Measurements from ENCODE around the gene ERBB3. TPM values are rescaled to one million over a fixed set of nuclear protein-coding genes. Genes with fewer than 3 reads are reported as not detected.
A peak's percentile ranks its signal among the peaks of the same experiment; 100 is the strongest.

Gene ERBB3
- total RNA-seq, 1 experiment from 2014 or later = 114 TPM

DNA sequence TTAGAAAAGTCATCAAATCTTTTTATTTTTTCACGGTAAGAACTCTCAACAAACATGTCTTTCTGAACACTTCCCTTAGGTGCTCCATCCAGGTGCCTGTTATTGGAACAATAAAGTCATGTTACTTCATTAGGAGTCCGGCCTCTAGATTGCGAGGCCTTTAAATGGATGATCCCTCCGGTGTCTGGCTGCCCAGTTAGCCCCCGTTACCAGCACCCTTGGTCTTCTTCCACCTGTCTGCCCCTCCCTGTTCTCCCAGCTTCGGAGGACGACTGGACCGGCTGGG is 23.8 kb downstream of the ERBB3 start:
- no peak for DNase-seq (ENCODE audit: low read depth, low spot score)
- in situ Hi-C loops (cut with HindIII; ENCODE audit: low pct_unique_long_range_greater_than_20kb, low sequenced_read_pairs) = no loop called here

DNA sequence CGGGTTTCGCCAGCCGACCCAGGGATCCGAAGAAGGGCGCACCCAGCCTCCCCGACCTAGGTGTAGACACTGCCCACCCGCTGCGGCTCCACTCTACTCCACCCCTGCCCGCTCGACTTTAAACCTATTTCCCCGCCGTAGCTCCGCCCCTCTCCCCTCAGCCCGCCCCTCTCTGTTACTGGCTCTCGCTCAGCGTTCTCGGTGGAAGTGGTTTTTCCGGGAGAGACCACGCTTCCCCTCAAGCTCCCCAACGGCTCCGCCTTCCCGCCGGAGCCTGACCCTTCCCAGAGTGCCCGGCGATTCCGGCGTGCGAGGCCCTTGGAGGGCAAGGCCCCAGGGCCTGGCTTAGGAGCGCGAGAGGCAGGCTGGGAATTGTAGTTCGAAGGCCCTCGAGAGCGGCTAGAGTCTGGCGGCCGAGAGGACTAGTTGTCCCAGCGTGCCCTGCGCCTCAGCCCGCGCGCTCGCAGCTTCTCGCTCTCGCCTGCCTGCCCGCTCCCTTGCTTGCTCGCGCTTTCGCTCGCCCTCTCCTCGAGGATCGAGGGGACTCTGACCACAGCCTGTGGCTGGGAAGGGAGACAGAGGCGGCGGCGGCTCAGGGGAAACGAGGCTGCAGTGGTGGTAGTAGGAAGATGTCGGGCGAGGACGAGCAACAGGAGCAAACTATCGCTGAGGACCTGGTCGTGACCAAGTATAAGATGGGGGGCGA is 24.3 kb downstream of the ERBB3 start, which contains the start of gene PA2G4:
TSS of gene PA2G4 (plus strand) at position 451 of the 706 bp plus-strand sequence. CDS start at position 630, 179 bp downstream.
- in situ Hi-C loops (cut with HindIII; ENCODE audit: low pct_unique_long_range_greater_than_20kb, low sequenced_read_pairs) = no loop called here
- peak; percentile 99 for DNase-seq (ENCODE audit: low read depth, low spot score)

DNA sequence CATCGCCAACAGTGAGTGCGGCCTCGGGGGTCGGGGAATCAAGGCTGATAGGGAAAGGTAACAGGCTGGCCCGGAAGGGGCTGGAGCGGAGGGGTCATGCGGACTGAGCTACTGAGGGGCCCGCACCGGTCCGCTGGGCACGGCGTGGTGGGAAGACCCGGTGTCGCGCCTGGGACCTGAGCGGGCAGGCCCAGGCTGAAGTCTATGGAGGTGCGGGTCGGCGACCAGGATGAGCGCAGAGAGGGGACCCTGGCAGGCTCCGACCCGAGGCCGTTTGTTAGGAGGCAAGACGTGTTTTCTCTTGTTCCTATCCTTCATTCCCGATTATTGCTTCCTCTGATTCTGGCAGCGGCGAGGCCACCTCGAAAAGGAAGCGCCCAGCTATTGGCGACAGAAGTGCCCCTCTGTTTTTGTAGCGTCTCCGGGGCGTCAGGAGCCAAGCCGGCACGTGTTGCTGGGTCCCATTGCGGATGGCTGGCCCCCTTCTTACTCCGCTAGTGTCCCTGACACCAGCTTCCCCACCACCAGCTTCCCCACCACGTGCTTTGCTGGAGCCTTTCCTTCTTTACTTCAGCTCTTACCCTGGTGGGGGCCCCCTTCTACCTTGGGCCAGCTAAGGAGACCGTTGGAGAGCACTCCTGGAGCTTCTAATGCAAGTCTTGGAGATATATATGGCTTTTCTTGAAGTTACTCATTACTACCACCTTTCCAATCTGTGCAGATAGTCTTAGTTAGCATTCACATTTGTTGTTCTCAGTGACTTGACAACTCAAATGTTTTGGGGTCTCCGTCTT is 25.0 kb downstream of the ERBB3 start:
- in situ Hi-C loops (cut with HindIII; ENCODE audit: low pct_unique_long_range_greater_than_20kb, low sequenced_read_pairs) = no loop called here
- peak; percentile 40 for DNase-seq (ENCODE audit: low read depth, low spot score)

DNA sequence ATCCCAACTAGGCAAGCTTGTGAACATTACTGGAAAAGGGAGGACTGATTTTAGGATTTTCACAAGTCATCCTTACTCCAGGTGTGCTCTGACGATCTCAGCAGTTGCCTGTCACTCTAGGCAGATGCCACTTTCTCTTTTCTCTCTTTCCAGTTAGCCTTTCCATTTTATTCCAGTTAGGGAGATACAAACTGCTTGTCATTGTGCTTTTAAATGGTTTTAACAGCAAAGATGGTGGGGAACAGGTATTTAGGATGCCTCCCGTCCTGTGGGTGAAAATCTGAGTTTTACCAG is 25.6 kb downstream of the ERBB3 start:
- in situ Hi-C loops (cut with HindIII; ENCODE audit: low pct_unique_long_range_greater_than_20kb, low sequenced_read_pairs) = no loop called here
- DNase-seq (ENCODE audit: low read depth, low spot score) = no peak

DNA sequence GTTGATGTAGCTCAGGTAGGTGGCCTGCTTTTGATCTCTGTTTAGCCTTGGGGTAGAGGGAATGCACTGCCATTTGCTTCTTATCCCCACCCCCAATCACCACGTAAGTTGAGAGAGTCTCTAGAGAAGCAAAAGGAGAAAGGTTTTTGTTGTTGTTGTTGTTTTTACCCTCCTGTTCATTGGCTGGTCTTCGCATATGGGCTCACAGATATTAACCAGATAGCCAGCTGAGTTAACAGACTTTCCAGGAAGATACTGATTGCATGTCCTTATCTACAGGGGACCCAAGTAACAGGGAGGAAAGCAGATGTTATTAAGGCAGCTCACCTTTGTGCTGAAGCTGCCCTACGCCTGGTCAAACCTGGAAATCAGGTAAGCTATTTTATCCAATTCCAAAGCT is 27.3 kb downstream of the ERBB3 start:
- DNase-seq (ENCODE audit: low read depth, low spot score) = no peak
- in situ Hi-C loops (cut with HindIII; ENCODE audit: low pct_unique_long_range_greater_than_20kb, low sequenced_read_pairs) = no loop called here

DNA sequence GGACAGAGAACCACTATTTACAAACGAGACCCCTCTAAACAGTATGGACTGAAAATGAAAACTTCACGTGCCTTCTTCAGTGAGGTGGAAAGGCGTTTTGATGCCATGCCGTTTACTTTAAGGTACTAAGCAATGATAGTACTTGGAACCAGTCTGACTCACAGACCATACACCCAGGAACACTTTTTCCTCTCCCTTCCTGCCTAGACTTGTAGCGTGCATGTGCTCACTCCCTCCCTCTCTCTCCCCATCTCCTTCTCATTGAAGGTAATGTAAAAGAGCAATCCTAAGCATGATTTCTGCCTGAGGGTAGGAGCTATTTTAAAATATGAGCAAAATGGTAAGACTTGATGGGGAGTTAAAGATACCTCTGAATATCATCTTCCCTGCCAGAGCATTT is 30.6 kb downstream of the ERBB3 start:
- in situ Hi-C loops (cut with HindIII; ENCODE audit: low pct_unique_long_range_greater_than_20kb, low sequenced_read_pairs) = no loop called here
- DNase-seq (ENCODE audit: low read depth, low spot score) = no peak

DNA sequence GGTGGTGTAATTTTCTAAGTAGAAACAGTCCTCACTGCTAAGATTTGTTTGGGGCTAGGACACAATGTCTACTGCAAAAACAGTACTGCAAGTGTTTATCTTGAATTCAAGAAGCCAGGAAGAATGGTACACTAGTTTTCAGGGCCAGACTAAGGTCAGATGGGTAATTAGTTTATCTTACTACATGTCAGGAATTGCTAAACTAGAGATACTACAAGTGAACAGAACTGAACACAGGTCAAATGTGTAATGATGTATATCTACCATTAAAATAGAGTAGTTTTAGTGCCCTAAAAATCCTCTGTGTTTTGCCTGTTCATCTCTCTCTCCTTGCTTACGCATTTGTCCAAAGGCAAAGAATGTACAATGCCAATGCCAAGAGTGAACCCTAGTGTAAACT is 34.1 kb downstream of the ERBB3 start:
- DNase-seq (ENCODE audit: low read depth, low spot score) = no peak
- in situ Hi-C loops (cut with HindIII; ENCODE audit: low pct_unique_long_range_greater_than_20kb, low sequenced_read_pairs) = no loop called here

DNA sequence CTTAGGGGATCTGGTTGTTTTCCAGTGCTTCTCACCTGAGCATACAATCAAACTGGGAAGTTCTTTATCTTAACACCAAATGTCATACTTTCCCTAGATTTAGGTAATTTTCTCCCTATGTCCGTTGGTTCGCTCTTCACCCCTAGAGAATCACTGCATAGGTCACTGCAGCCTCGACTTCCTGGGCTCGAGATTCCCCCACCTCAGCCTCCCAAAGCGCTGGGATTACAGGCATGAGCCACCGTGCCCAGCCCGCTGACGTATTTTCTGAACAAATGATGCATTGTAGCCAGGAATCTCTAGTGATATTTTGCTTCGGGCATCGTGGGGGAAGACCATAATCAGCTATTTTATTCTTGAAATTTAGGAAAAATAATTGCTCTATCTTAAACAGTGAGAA is 35.4 kb downstream of the ERBB3 start:
- in situ Hi-C loops (cut with HindIII; ENCODE audit: low pct_unique_long_range_greater_than_20kb, low sequenced_read_pairs) = loop anchor here (5.0 kb wide), 1 partner anchor 77 kb away; no protein-coding TSS in a partner anchor
- DNase-seq (ENCODE audit: low read depth, low spot score) = peak; percentile 96

DNA sequence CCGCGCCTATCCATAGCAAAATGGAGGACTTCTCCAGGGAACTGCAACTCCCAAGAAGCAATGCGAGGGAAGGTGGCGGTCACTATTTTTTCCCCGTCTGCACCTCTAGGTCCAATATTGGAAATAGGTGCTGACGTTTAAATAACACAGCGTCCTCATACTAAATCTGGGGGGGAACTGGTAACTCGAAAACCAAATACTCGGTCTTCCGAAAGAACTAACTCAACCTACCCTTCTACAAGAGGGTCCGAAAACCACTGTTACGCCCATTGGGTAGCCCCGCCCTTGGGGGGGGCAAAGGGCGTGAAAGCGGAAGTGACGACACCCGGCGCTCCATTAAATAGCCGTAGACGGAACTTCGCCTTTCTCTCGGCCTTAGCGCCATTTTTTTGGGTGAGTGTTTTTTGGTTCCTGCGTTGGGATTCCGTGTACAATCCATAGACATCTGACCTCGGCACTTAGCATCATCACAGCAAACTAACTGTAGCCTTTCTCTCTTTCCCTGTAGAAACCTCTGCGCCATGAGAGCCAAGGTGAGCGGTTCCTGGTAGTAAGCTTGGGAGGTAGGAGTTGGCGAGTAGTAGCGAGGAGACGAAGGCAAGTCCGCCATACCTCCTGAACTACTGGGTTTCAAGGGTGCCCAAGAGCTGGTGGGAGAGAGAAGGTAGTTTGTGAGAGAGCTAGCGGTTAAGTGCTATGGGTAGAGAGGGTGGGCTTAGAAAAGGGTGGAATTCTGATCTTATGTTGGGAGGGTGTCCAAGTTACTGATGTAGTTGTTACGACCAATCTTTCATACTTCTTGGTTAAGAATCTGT is 36.5 kb downstream of the ERBB3 start, which contains the start of gene RPL41:
TSS of gene RPL41 (plus strand) at position 367 of the 815 bp plus-strand sequence.
- peak; percentile 95 for DNase-seq (ENCODE audit: low read depth, low spot score)
- in situ Hi-C loops (cut with HindIII; ENCODE audit: low pct_unique_long_range_greater_than_20kb, low sequenced_read_pairs) = loop anchor here (5.0 kb wide), 1 partner anchor 76 kb away; no protein-coding TSS in a partner anchor

DNA sequence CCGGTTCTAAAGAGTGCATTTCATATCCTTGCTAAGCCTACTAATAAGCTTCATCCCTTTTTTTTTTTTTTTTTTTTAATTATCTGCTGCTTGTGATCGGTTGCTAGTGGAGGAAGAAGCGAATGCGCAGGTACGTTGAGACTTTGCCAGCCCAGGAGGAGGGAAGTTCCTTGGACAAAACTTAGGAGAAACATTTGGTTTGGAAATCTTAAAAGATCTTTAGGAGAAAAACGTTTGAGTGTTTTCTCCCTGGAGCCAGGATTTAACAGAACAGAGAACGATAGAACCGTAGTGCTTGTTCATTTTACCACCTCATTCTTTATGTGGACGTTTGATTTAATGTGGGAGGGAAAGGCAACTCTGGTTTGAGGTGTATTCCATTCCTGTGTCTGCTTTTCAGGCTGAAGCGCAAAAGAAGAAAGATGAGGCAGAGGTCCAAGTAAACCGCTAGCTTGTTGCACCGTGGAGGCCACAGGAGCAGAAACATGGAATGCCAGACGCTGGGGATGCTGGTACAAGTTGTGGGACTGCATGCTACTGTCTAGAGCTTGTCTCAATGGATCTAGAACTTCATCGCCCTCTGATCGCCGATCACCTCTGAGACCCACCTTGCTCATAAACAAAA is 37.2 kb downstream of the ERBB3 start:
- in situ Hi-C loops (cut with HindIII; ENCODE audit: low pct_unique_long_range_greater_than_20kb, low sequenced_read_pairs) = loop anchor here (5.0 kb wide), 1 partner anchor 75 kb away; no protein-coding TSS in a partner anchor

DNA sequence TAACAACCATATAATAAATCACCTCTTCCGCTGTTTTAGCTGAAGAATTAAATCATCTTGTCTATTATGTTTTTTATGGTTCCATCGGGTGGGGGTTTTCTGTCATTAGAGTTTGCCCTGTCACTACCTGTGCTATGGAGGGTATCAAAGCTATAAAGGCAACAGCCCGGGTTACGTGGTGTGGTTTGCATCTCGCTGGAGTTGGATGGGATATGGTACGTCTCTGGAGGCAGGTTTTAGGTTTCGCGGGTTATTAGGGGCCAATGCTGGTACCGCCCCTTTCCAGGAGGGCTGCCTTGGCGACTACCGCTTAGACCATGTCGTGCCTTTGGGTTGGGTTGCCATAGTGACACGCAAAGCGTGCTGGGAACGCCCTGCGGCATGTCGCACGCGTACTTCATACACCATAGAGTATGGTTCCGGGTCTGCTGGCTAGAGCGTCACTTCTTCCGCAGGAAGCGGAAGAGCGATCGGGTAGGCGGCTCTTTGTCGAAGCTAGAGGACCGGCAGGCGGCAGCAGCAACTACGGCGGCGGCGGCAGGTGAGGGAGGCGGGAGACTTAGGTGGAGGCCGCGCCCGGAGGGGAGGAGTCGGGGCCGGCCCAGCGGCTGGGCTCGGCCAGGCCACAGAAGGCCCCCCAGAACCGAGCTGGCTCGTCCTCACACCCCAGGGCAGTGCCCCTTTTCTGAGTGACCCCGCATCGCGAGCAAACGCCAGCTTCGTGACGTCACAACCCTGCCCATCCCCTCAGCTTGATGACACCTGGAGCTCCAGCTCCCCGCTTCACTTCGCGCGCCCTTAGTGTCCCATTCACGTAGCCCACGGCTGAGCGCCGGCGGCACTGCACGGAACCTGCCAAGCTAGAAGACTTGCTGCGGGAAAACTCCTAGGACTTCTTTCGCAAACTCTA is 38.1 kb downstream of the ERBB3 start, which contains the start of gene ZC3H10:
TSS of gene ZC3H10 (plus strand) at position 489 of the 910 bp plus-strand sequence. CDS start 2,297 bp downstream, outside the sequence.
- in situ Hi-C loops (cut with HindIII; ENCODE audit: low pct_unique_long_range_greater_than_20kb, low sequenced_read_pairs) = loop anchor here (5.0 kb wide), 1 partner anchor 74 kb away; no protein-coding TSS in a partner anchor
- DNase-seq (ENCODE audit: low read depth, low spot score) = peak; percentile 99

More for the DNA sequence above, 37.2 kb downstream of the ERBB3 start:
- peak; percentile 21 for DNase-seq (ENCODE audit: low read depth, low spot score)

DNA sequence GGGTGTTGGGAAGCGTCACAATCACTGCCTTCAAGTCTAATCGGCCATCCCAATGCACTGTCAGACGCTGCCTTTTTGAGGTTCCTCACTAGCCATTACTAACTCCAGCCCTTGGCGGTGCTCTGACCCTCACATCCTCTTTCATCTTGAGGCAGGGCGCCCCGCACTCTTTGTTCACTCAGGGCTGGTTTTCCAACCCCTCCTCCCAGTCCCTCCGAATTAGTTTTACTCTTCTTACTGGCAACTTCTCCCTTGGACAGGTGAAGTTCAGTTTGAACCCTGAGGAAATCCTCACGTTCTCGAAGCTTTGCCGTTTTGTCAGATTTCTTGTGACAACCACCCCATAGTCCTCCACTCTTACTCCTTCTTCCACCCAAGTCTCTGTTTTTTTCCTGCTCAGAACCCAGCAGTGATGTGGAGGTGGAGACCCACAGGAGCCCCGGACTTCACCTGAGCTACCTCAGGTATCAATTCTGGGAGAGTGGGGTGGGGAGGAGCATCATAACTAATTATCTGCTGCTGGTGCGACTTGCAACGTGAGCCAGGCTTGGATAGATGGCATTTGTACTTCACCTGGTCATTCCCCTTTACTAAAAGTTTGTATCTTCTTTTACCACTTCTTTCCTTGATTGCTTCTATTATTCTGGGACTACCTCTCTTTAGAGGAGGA is 38.9 kb downstream of the ERBB3 start:
- no peak for DNase-seq (ENCODE audit: low read depth, low spot score)
- in situ Hi-C loops (cut with HindIII; ENCODE audit: low pct_unique_long_range_greater_than_20kb, low sequenced_read_pairs) = loop anchor here (5.0 kb wide), 1 partner anchor 73 kb away; no protein-coding TSS in a partner anchor

DNA sequence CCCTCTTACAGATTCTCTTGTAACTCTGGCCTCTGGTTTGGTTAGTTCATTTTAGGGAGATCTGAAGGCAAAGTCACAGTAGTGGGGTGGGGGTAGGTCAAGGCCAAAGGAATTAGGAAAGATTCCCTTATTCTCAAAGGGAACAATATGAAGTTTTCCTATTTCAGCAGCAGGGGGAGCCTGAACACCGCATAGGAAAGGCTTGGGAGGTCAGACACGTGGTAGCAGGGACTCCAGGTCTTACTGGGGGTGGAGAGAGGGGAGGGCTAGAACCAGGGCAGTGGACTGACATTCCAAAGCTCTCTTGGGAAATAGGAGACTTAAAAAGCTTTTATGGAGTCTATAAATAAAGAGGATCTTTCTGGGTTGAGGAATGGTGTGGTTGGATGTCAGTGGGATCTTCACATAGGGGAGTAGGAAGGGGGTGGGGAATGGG is 39.4 kb downstream of the ERBB3 start:
- DNase-seq (ENCODE audit: low read depth, low spot score) = peak; percentile 95
- in situ Hi-C loops (cut with HindIII; ENCODE audit: low pct_unique_long_range_greater_than_20kb, low sequenced_read_pairs) = loop anchor here (5.0 kb wide), 1 partner anchor 73 kb away; no protein-coding TSS in a partner anchor

DNA sequence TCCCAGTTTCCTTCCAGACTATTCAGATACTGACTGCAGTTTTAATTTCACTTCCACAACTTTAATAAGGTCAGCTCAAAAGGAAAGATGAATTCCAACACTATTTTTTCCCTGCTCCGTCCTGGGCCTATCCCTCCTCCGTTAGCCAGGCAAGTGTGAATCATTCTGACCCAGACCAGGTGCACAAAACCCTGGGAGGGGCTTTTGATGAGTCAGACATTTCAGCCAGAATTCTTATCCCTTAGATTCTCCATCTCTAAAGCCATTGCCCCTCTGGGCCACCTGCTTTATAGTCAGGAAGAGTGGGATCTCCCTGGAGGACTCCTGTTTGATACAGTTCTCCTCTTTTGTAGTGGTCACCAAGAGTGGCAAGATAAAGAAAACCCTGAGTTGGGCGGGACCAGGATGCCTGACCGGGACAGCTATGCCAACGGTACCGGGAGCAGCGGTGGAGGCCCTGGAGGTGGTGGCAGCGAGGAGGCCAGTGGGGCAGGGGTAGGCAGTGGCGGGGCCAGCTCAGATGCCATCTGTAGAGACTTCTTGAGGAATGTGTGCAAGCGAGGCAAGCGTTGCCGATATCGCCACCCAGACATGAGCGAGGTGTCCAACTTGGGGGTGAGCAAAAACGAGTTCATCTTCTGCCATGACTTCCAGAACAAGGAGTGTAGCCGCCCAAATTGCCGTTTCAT is 40.3 kb downstream of the ERBB3 start:
- DNase-seq (ENCODE audit: low read depth, low spot score) = no peak

DNA sequence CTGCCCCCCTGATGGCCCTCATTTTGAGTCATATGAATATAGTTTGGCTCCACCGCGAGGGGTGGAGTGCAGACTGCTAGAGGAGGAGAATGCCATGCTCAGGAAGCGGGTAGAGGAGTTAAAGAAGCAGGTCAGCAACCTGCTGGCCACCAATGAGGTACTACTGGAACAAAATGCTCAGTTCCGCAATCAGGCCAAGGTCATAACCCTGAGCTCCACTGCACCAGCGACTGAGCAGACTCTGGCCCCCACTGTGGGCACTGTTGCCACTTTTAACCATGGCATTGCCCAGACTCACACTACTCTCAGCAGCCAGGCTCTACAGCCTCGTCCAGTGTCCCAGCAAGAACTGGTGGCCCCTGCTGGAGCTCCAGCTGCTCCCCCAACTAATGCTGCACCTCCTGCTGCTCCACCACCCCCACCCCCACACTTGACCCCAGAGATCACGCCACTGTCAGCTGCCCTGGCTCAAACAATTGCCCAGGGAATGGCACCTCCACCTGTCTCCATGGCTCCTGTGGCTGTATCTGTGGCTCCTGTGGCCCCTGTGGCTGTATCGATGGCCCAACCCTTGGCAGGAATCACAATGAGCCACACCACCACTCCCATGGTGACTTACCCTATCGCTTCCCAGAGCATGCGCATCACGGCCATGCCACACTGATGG is 41.4 kb downstream of the ERBB3 start:
- in situ Hi-C loops (cut with HindIII; ENCODE audit: low pct_unique_long_range_greater_than_20kb, low sequenced_read_pairs) = no loop called here
- no peak for DNase-seq (ENCODE audit: low read depth, low spot score)

More for the DNA sequence above, 40.3 kb downstream of the ERBB3 start:
- in situ Hi-C loops (cut with HindIII; ENCODE audit: low pct_unique_long_range_greater_than_20kb, low sequenced_read_pairs) = no loop called here

Data from SK-MEL-5 (cell line).